ENCODE measurements around the gene AGAP2. TPM values are rescaled to one million over a fixed set of nuclear protein-coding genes. Genes with fewer than 3 reads are reported as not detected.
"Not testable (repeated sequence)": the region's sequence is repeated elsewhere in the genome, so short reads cannot be mapped to it uniquely, and the experiment has no call there.

AGAP2 gene
- total RNA-seq, 1 donor from 2014 or later, result under 0.01 TPM

GRCh38 chr12:57715786-57716185, 22.8 kb downstream of the AGAP2 start:
- TF ChIP-seq CTCF (conservative IDR thresholded peaks at IDR 0.05; ENCODE audit: low read depth, low read length), result no peak
- DNase-seq (ENCODE audit: low read depth), result no peak
- H3K4me3 ChIP-seq (ENCODE audit: low read depth, low read length), result no peak overlapping the region

GRCh38 chr12:57715036-57715748, 23.4 kb downstream of the AGAP2 start:
- not testable (repeated sequence) for H3K4me3 ChIP-seq (ENCODE audit: low read depth, low read length); DNase-seq (ENCODE audit: low read depth)

GRCh38 chr12:57713209-57713608, 25.3 kb downstream of the AGAP2 start:
- no peak for TF ChIP-seq CTCF (conservative IDR thresholded peaks at IDR 0.05; ENCODE audit: low read depth, low read length)
- no peak for DNase-seq (ENCODE audit: low read depth)
- no peak overlapping the region for H3K4me3 ChIP-seq (ENCODE audit: low read depth, low read length)

GRCh38 chr12:57712701-57713100, 25.8 kb downstream of the AGAP2 start:
- TF ChIP-seq CTCF (conservative IDR thresholded peaks at IDR 0.05; ENCODE audit: low read depth, low read length), result no peak
- no peak for DNase-seq (ENCODE audit: low read depth)
- H3K4me3 ChIP-seq (ENCODE audit: low read depth, low read length), result no peak overlapping the region

GRCh38 chr12:57708296-57708695, 30.2 kb downstream of the AGAP2 start:
- H3K4me3 ChIP-seq (ENCODE audit: low read depth, low read length), result no peak overlapping the region
- no peak for TF ChIP-seq CTCF (conservative IDR thresholded peaks at IDR 0.05; ENCODE audit: low read depth, low read length)
- DNase-seq (ENCODE audit: low read depth), result no peak

- TF ChIP-seq CTCF (conservative IDR thresholded peaks at IDR 0.05; ENCODE audit: low read depth, low read length), result no peak
- H3K4me3 ChIP-seq (ENCODE audit: low read depth, low read length), result no peak overlapping the region
- DNase-seq (ENCODE audit: low read depth), result no peak
Measured at GRCh38 chr12:57707250-57707649, 31.3 kb downstream of the AGAP2 start.

GRCh38 chr12:57700317-57700716, 38.2 kb downstream of the AGAP2 start:
- no peak for TF ChIP-seq CTCF (conservative IDR thresholded peaks at IDR 0.05; ENCODE audit: low read depth, low read length)
- no peak for DNase-seq (ENCODE audit: low read depth)
- no peak overlapping the region for H3K4me3 ChIP-seq (ENCODE audit: low read depth, low read length)

Data from epithelial cell of proximal tubule (primary cell).